ENCODE results near the gene KREMEN2. TPM values are rescaled to one million over a fixed set of nuclear protein-coding genes. Genes with fewer than 3 reads are reported as not detected.

The KREMEN2 gene
- total and polyA plus RNA-seq, 9 of the 15 experiments (the other 6 are each of a cell fraction or from before 2014, with no cell fraction given), result 0.04 to 7.7 (median 1.5) TPM; not detected in 1

DNA sequence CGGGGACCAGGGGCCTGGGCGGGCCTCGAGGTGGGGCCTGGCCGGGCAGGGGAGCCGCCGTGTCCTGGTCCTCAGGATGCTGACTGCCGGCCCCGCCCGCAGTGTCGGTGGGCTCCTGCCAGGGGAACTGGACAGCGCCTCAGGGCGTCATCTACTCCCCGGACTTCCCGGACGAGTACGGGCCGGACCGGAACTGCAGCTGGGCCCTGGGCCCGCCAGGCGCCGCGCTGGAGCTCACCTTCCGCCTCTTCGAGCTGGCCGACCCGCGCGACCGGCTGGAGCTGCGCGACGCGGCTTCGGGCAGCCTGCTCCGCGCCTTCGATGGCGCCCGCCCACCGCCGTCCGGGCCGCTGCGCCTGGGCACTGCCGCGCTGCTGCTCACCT lies 2.7 kb downstream of the KREMEN2 start:
- TF ChIP-seq, protein P1, sequence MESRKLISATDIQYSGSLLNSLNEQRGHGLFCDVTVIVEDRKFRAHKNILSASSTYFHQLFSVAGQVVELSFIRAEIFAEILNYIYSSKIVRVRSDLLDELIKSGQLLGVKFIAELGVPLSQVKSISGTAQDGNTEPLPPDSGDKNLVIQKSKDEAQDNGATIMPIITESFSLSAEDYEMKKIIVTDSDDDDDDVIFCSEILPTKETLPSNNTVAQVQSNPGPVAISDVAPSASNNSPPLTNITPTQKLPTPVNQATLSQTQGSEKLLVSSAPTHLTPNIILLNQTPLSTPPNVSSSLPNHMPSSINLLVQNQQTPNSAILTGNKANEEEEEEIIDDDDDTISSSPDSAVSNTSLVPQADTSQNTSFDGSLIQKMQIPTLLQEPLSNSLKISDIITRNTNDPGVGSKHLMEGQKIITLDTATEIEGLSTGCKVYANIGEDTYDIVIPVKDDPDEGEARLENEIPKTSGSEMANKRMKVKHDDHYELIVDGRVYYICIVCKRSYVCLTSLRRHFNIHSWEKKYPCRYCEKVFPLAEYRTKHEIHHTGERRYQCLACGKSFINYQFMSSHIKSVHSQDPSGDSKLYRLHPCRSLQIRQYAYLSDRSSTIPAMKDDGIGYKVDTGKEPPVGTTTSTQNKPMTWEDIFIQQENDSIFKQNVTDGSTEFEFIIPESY (CRISPR knock-in tag; IDR thresholded peaks at IDR 0.05), result peak; percentile 54; the same call in 1 of the 2 replicates
- TF ChIP-seq, protein P2, sequence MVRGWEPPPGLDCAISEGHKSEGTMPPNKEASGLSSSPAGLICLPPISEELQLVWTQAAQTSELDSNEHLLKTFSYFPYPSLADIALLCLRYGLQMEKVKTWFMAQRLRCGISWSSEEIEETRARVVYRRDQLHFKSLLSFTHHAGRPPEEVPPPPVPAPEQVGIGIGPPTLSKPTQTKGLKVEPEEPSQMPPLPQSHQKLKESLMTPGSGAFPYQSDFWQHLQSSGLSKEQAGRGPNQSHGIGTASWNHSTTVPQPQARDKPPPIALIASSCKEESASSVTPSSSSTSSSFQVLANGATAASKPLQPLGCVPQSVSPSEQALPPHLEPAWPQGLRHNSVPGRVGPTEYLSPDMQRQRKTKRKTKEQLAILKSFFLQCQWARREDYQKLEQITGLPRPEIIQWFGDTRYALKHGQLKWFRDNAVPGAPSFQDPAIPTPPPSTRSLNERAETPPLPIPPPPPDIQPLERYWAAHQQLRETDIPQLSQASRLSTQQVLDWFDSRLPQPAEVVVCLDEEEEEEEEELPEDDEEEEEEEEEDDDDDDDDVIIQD (CRISPR knock-in tag; IDR thresholded peaks at IDR 0.05), result no peak
- no peak overlapping the region for H3K9ac ChIP-seq (ENCODE audit: insufficient read depth in 1 of 2, low read depth in 2 of 2, low read length in 2 of 2)
- H3K27me3 ChIP-seq (ENCODE audit: control insufficient read depth in 2 of 2, insufficient read depth in 2 of 2, low read length in 2 of 2), result no peaks in the 10 kb centered on the region
- POLR2A ChIA-PET, result interaction anchor here (1.2 kb wide), 1 partner anchor 10 kb away, joined by 3 read pairs; no protein-coding TSS in a partner anchor
- H3K4me1 ChIP-seq (replicated peaks in 1 of 2; ENCODE audit: control insufficient read depth in 2 of 2, insufficient read depth in 2 of 2, low read length in 2 of 2), result peaks cover 17 to 97% of the 10 kb centered on the region in 2 experiments
- no peak overlapping the region for H3K4me3 ChIP-seq
- no peak for DNase-seq (ENCODE audit: extremely low read depth in 1 of 4, low spot score in 3 of 4)
- no TSS peak for BruUV-seq (replicated peaks)
- CTCF ChIA-PET (ENCODE audit: low intra/inter-chr PET ratio), result no interaction called here
- intact Hi-C loops (cut with micrococcal nuclease), result loop anchor here (10.0 kb wide), 1 partner anchor 58 kb away; the partner anchor contains the start of genes HCFC1R1, THOC6 and TNFRSF12A
- in situ Hi-C loops (cut with MboI), result no loop called here
- 99% methylated on average over 18 of the region's 46 CpGs for WGBS (ENCODE audit: insufficient coverage, low coverage, missing lambda C conversion rate)
- peaks cover 22% of the 10 kb centered on the region for H3K79me2 ChIP-seq (ENCODE audit: control insufficient read depth, insufficient read depth, low read length)
- peaks cover 15% of the 10 kb centered on the region for H4K20me1 ChIP-seq (replicated peaks; ENCODE audit: control insufficient read depth, insufficient read depth, low read length)
- H3K9me1 ChIP-seq (ENCODE audit: control insufficient read depth, insufficient read depth, low read length), result peaks cover 3% of the 10 kb centered on the region
- H2AFZ ChIP-seq (ENCODE audit: low read depth, low read length), result no peak overlapping the region
- H3K36me3 ChIP-seq (ENCODE audit: control insufficient read depth, insufficient read depth, low read length), result peaks cover 13% of the 10 kb centered on the region; the same call in 1 of the 3 replicates
- H3K4me2 ChIP-seq (ENCODE audit: insufficient read depth, low read length), result no peak overlapping the region
- no peak for FAIRE-seq
- no peaks in the 10 kb centered on the region for H3K9me3 ChIP-seq (replicated peaks; ENCODE audit: control insufficient read depth, insufficient read depth, low read depth, low read length)
- H3K27ac ChIP-seq (ENCODE audit: extremely low read depth, low read depth, low read length), result no peak overlapping the region
- no peak for ATAC-seq

Data from K562 (cell line).